Vagina (tissue), 2 donors: ENCODE data around the gene LPO.

Experiments used
- CTCF ChIP-seq, 3 experiments: fragments of 450-650 bp in 2 of 3; fragments of 200-600 bp in 1 of 3; sonication (generic) in 1 of 3; IDR thresholded peaks; one replicate each; pipeline ENCODE4 v1.5.1; 2017 to 2019; ENCODE audit warnings: antibody characterized with exemption in 3 of 3, mild to moderate bottlenecking in 2 of 3, moderate library complexity in 2 of 3
- POLR2A ChIP-seq, 2 donors: fragments of 450-650 bp; IDR thresholded peaks; one replicate each; pipeline ENCODE4 v1.6.1; 2017; ENCODE audit warnings: antibody characterized with exemption in 2 of 2, mild to moderate bottlenecking in 2 of 2, moderate library complexity in 2 of 2

GRCh38 chr17:58219007-58219788 lies 19.2 kb upstream of the LPO start, which contains the start of gene MKS1:
- peak in 1 of 3 experiments; percentile 44 for TF ChIP-seq CTCF (IDR thresholded peaks at IDR 0.05)
- no peak for TF ChIP-seq POLR2A (IDR thresholded peaks at IDR 0.05)
